Measurements from ENCODE around the gene HIF1A.
"Not testable (repeated sequence)": the region's sequence is repeated elsewhere in the genome, so short reads cannot be mapped to it uniquely, and the experiment has no call there.

Gene HIF1A

DNA sequence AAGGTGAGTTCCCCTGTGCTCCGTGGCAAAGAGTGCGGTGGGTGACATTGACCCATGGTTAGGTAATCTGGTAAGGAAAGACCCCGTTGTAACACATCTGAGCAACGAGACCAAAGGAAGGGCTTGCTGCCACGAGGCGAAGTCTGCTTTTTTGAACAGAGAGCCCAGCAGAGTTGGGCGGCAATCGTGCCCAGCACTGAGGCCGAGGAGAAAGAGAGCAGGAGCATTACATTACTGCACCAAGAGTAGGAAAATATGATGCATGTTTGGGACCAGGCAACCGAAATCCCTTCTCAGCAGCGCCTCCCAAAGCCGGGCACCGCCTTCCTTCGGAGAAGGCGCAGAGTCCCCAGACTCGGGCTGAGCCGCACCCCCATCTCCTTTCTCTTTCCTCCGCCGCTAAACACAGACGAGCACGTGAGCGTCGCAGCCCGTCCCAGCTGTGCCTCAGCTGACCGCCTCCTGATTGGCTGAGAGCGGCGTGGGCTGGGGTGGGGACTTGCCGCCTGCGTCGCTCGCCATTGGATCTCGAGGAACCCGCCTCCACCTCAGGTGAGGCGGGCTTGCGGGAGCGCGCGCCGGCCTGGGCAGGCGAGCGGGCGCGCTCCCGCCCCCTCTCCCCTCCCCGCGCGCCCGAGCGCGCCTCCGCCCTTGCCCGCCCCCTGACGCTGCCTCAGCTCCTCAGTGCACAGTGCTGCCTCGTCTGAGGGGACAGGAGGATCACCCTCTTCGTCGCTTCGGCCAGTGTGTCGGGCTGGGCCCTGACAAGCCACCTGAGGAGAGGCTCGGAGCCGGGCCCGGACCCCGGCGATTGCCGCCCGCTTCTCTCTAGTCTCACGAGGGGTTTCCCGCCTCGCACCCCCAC is at the start of gene HIF1A:
HIF1A (plus strand) TSS at position 684 of the 865 bp plus-strand sequence. CDS start 292 bp downstream, outside the sequence.
- DNase-seq (ENCODE audit: low spot score in 2 of 2) (peak; percentile 77 to 91), ATAC-seq (ENCODE audit: low read depth) (peak; percentile 93)
- Mint-ChIP-seq H3K4me1 (peaks cover 21% of the 10 kb centered on the region), H3K36me3 (peaks cover 6% of the 10 kb centered on the region), H3K4me3 (peak within 1 kb of the TSS; percentile 98), H3K9me3 (peaks cover 7% of the 10 kb centered on the region), H3K27ac (peak within 1 kb of the TSS; percentile 97), H3K27me3 (peaks cover 3% of the 10 kb centered on the region)

DNA sequence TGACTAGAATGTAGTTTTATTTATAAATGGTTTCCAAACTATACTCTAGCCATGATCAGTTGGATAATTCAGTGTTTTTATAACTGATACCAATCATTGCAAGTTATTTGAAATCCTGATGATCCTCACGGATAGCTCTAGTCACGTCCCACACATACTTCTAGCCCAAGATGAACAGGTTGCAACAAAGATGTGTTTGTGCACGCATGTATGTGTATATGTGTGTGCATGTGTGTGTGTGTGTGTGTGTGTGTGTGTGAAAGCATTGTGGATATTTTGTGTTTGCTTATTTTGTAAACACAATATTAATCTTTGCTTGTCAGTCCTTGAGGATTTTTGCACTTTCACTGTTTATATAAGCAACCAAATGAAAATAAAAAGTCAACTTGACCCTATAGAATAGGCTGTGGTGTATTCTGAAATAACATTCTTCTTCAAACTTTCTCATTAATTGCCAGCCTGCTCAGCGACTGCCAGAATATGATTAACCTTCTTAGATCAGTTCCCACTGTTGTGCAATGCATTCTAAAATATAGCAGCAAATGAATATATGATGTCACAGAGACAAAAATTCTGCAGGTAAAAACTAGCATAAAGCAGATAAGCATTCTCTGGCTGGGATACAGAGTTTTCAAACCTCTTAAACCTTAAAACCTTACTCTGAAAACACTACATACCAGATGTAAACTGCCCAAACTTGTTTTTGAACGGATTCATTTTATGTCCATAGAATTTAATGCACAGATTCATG is 48.8 kb upstream of the HIF1A start:
- Mint-ChIP-seq H3K9me3 (no peaks in the 10 kb centered on the region), H3K36me3 (no peaks in the 10 kb centered on the region), H3K27me3 (no peaks in the 10 kb centered on the region), H3K4me3 (no peak overlapping the region), H3K4me1 (peaks cover 27% of the 10 kb centered on the region), H3K27ac (no peak overlapping the region)
- DNase-seq (ENCODE audit: low spot score in 2 of 2) (no peak), ATAC-seq (ENCODE audit: low read depth) (no peak)

DNA sequence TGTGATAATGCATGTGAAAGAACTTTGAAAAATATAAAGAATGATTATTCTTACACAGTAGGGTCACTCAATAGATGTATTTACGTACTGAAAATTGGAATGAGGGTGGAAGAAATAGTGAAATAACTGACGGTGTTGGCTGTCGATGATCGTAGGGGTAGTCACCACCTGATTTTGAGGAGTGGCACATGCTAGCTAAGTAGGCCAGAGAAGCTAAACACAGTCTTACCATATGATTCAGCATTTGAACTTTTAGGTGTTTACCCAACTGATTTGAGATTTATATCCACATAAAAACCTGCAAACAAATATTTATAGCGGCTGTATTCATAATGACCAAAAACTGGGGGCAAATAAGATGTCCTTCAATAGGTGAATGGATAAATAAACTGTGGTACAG is 47.6 kb upstream of the HIF1A start:
- H3K4me1 Mint-ChIP-seq = peaks cover 29% of the 10 kb centered on the region
- DNase-seq (ENCODE audit: low spot score in 2 of 2) (no peak), ATAC-seq (ENCODE audit: low read depth) (no peak)
- H3K27ac Mint-ChIP-seq = no peak overlapping the region
- no peak overlapping the region for H3K4me3 Mint-ChIP-seq
- no peaks in the 10 kb centered on the region for H3K27me3 Mint-ChIP-seq
- no peaks in the 10 kb centered on the region for H3K36me3 Mint-ChIP-seq
- no peaks in the 10 kb centered on the region for H3K9me3 Mint-ChIP-seq

DNA sequence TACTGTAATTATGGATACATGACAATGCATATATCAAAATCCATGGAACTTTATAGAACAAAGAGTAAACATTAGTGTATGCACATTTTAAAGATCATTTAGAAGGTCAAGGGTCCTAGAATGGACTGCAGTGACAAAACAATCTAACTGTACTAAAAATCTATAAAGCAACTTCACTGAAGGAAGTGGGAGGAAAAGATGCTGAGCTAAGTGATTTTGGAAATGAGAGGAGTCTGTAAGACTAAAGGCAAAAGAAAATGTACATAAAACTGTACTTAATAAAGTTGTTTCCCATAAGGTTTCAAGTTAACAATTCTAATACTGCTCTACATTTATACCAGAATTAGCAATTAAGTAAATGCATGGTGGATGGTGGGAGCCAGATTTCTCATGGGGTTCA is 46.9 kb upstream of the HIF1A start:
- no peaks in the 10 kb centered on the region for H3K9me3 Mint-ChIP-seq
- H3K4me1 Mint-ChIP-seq = peaks cover 25% of the 10 kb centered on the region
- no peak overlapping the region for H3K27ac Mint-ChIP-seq
- ATAC-seq (ENCODE audit: low read depth) (no peak), DNase-seq (ENCODE audit: low spot score in 2 of 2) (no peak)
- no peak overlapping the region for H3K4me3 Mint-ChIP-seq
- no peaks in the 10 kb centered on the region for H3K36me3 Mint-ChIP-seq
- no peaks in the 10 kb centered on the region for H3K27me3 Mint-ChIP-seq

DNA sequence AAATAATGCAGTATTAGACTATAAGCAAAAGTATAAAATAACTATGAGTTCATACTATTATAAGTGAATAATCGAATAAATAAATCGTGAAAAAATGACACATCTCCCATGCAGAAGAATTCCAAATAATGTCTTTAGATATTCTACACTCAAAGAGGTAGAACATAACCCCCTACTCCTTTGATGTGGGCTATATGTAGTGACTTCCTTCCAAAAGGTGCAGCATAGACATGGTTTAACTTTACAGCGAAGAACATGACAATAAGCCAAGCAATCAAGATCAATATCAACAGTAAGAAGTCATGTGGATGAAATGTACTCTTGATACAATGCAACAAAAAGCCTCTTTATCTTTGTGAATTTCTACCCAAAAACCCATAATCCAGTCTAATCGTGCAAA is 46.0 kb upstream of the HIF1A start:
- Mint-ChIP-seq H3K4me3 (no peak overlapping the region), H3K36me3 (no peaks in the 10 kb centered on the region), H3K27ac (no peak overlapping the region), H3K9me3 (no peaks in the 10 kb centered on the region), H3K27me3 (no peaks in the 10 kb centered on the region), H3K4me1 (peaks cover 22% of the 10 kb centered on the region)
- no peak for ATAC-seq (ENCODE audit: low read depth)
- no peak for DNase-seq (ENCODE audit: low spot score in 2 of 2)

DNA sequence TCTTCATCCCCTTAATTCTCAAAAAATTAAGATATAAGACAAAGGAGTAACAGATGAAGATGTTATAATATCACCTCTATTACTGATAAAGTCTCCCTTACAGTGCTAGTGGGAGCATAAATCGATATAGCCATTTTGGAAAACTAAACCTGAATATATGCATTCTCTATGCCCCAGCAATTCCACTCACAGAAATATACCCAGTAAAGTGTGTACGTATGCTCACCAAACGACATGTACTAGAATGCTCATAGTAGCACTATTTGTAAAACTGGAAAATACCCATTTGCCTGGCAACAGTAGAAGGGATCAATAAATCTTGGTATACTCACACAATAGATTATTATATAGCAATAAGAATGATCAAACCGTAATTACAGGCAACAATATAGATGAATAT is 44.0 kb upstream of the HIF1A start:
- ATAC-seq (ENCODE audit: low read depth) = no peak
- no peak overlapping the region for H3K4me3 Mint-ChIP-seq

DNA sequence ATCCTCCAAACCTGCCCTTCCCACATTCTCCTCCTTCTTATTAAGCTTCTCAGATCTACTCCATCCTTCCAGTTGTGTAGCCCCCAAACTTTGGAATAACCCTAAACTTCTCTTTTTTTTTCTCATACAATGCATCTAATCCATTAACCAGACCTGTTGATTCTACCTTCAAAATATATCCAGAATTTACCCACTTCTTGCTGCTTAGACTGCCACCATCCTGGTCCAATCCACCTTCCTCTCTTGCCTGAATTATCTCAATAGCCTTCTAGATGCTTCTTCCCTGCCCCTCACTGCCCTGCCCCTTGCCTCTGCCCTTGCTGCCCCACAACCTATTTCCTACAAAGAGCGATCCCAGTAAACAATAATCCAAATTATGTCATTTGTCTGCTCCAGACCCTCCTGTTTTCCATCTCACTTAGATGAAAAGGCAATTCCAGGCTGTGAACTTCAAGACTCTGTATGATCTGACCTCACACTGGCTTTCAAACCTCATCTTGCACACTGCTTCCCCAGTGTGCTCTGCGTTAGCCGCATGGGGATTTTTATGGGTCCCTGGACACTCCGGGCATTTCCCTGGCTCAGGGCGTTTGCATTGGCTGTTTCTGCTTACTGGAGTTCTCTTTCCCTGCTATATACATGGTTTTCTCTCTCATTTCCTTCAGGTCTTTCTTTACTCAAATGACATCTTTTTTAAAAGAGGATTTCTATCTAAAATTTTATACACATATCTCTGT is 42.6 kb upstream of the HIF1A start:
- Mint-ChIP-seq H3K27ac (no peak overlapping the region), H3K4me3 (no peak overlapping the region), H3K9me3 (no peaks in the 10 kb centered on the region), H3K4me1 (peaks cover 15% of the 10 kb centered on the region), H3K27me3 (no peaks in the 10 kb centered on the region), H3K36me3 (no peaks in the 10 kb centered on the region)
- ATAC-seq (ENCODE audit: low read depth) = peak; percentile 79
- DNase-seq (ENCODE audit: low spot score in 2 of 2) = no peak

More for the DNA sequence above, 44.0 kb upstream of the HIF1A start:
- Mint-ChIP-seq H3K27ac (no peak overlapping the region), H3K9me3 (no peaks in the 10 kb centered on the region), H3K27me3 (no peaks in the 10 kb centered on the region), H3K36me3 (no peaks in the 10 kb centered on the region), H3K4me1 (peaks cover 15% of the 10 kb centered on the region)
- DNase-seq (ENCODE audit: low spot score in 2 of 2) = no peak

DNA sequence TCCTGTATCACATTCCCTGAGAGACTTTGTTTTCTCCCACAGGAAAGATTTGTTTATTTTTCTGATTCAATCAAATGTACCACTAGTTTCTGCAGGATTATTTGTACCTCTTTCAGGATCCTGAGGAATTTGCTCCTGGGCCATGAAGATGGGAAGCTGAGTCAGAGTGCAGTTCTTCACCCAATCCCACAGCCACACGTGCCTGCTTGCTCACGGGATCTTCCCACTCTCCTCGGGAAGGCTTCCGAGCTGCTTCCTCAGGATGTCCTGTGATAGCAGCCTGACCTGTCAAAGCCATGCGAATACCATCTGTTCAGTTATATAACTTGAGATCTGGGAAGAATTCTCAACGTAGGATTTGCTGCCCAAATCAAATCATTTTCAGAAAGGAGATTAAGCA is 41.8 kb upstream of the HIF1A start:
- Mint-ChIP-seq H3K4me3 (no peak overlapping the region), H3K4me1 (peaks cover 15% of the 10 kb centered on the region)

DNA sequence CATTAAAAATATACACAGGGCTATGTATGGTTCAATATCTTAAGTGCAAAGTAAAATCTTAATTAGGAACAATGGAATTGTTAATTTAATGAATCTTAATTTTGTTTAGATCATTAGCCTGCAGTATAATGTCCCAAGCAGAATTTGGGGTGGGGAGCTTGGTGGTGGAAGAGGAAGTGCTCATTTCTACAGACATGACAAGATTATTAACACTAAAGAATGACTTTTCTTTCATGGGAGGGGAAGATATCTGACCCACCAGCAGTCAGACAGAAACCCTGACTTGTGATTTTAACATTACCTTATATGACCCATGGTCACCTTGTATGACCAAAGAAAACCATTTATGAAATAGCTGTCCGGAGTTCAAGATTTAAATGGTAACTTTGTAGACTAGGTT is 41.3 kb upstream of the HIF1A start:
- DNase-seq (ENCODE audit: low spot score in 2 of 2) = no peak
- ATAC-seq (ENCODE audit: low read depth) = no peak
- Mint-ChIP-seq H3K27ac (no peak overlapping the region), H3K27me3 (no peaks in the 10 kb centered on the region), H3K9me3 (no peaks in the 10 kb centered on the region), H3K4me1 (peaks cover 15% of the 10 kb centered on the region), H3K4me3 (no peak overlapping the region), H3K36me3 (no peaks in the 10 kb centered on the region)

More for the DNA sequence above, 41.8 kb upstream of the HIF1A start:
- Mint-ChIP-seq H3K27ac (no peak overlapping the region), H3K9me3 (no peaks in the 10 kb centered on the region), H3K27me3 (no peaks in the 10 kb centered on the region), H3K36me3 (no peaks in the 10 kb centered on the region)
- no peak for ATAC-seq (ENCODE audit: low read depth)
- DNase-seq (ENCODE audit: low spot score in 2 of 2) = no peak

DNA sequence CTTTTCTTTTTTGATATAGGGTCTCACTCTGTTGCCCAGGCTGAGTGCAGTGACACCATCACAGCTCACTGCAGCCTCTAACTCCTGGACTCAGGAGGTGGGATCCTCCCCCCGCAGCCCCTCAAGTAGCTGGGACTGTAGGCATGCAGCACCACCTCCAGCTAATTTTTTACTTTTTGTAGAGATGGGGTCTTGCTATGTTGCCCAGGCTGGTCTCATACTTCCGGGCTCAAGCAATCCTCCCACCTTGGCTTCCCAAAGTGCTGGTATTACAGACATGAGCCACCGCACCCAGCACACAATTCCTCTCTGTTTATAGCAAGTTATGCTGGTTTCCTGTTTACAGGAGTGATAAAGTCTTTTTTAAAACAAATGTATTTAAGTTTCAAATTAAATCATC is 39.5 kb upstream of the HIF1A start:
- no peaks in the 10 kb centered on the region for H3K9me3 Mint-ChIP-seq
- H3K4me3 Mint-ChIP-seq = no peak overlapping the region
- no peaks in the 10 kb centered on the region for H3K36me3 Mint-ChIP-seq
- DNase-seq (ENCODE audit: low spot score in 2 of 2) (no peak), ATAC-seq (ENCODE audit: low read depth) (no peak)
- H3K27ac Mint-ChIP-seq = no peak overlapping the region
- peaks cover 22% of the 10 kb centered on the region for H3K4me1 Mint-ChIP-seq
- no peaks in the 10 kb centered on the region for H3K27me3 Mint-ChIP-seq

DNA sequence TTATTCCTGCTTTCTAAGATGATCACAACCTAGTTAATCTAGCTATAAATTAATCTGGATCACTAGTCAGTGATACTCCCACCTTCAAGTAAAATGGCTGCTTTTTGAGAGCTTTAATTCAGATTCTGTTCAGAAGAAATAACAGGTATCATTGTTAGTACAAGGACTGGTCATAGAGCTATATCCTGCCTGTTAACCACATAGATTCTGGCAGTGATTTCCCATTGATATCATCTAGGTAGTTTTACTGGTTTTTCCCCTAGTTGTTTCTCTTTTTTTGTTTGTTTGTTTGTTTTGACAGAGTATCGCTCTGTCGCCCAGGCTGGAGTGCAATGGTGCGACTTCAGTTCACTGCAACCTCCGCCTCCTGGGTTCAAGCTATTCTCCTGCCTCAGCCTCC is 39.0 kb upstream of the HIF1A start:
- H3K36me3 Mint-ChIP-seq = no peaks in the 10 kb centered on the region

DNA sequence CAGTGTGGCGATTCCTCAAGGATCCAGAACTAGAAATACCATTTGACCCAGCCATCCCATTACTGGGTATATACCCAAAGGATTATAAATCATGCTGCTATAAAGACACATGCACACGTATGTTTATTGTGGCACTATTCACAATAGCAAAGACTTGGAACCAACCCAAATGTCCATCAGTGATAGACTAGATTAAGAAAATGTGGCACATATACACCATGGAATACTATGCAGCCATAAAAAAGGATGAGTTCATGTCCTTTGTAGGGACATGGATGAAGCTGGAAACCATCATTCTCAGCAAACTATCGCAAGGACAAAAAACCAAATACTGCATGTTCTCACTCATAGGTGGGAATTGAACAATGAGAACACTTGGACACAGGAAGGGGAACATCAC is 37.2 kb upstream of the HIF1A start:
- not testable (repeated sequence) for ATAC-seq (ENCODE audit: low read depth); DNase-seq (ENCODE audit: low spot score in 2 of 2); H3K9me3 Mint-ChIP-seq; H3K4me3 Mint-ChIP-seq; H3K27me3 Mint-ChIP-seq; H3K36me3 Mint-ChIP-seq; H3K27ac Mint-ChIP-seq
- peaks cover 24% of the 10 kb centered on the region for H3K4me1 Mint-ChIP-seq

More for the DNA sequence above, 39.0 kb upstream of the HIF1A start:
- peaks cover 25% of the 10 kb centered on the region for H3K4me1 Mint-ChIP-seq
- no peaks in the 10 kb centered on the region for H3K9me3 Mint-ChIP-seq
- no peak overlapping the region for H3K4me3 Mint-ChIP-seq
- no peak overlapping the region for H3K27ac Mint-ChIP-seq
- H3K27me3 Mint-ChIP-seq = no peaks in the 10 kb centered on the region
- DNase-seq (ENCODE audit: low spot score in 2 of 2) = no peak
- no peak for ATAC-seq (ENCODE audit: low read depth)

DNA sequence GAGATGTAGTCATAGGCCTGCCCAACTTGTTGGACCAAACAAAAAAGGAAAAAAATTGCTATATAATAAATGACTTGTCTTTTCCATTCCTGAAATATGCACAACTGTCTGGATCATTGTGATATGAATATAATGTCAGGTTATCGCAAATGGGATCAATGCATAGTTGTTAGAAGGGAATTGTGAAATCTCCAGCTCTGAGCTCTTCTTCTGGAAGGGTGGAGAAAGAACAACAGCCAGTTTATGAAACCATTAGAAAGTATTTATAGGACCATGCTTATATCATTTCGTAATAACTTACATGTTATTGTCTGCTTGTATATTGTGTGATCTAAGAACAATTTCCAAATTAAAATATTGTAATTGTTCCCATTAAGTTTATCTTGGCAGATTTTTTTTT is 35.7 kb upstream of the HIF1A start:
- DNase-seq (ENCODE audit: low spot score in 2 of 2) (no peak), ATAC-seq (ENCODE audit: low read depth) (no peak)
- Mint-ChIP-seq H3K9me3 (no peaks in the 10 kb centered on the region), H3K36me3 (no peaks in the 10 kb centered on the region), H3K27ac (no peak overlapping the region), H3K4me3 (no peak overlapping the region), H3K27me3 (no peaks in the 10 kb centered on the region), H3K4me1 (peaks cover 25% of the 10 kb centered on the region)
